Neuronal stem cell (in vitro differentiated cells): ENCODE data around the gene THOP1.
A peak's percentile ranks its signal among the peaks of the same experiment; 100 is the strongest.
"Not testable (repeated sequence)": the region's sequence is repeated elsewhere in the genome, so short reads cannot be mapped to it uniquely, and the experiment has no call there.

ENCODE experiments used
- DNase-seq: peaks from one replicate; pipeline ENCODE4 v3.0.0-alpha.2; 2013; ENCODE audit warnings: low spot score
- H2AFZ ChIP-seq: one replicate; pipeline ENCODE4 v1.6.1; 2013; ENCODE audit warnings: mild to moderate bottlenecking, low read length, inconsistent platforms
- H2AK5ac ChIP-seq: 2 replicates; pipeline ENCODE4 v1.6.1; 2013; ENCODE audit warnings: low read depth, mild to moderate bottlenecking, inconsistent platforms, low read length, moderate library complexity, mixed read lengths
- H2BK120ac ChIP-seq: 2 replicates; pipeline ENCODE4 v1.6.1; 2013; ENCODE audit warnings: low read depth, mild to moderate bottlenecking, inconsistent platforms, low read length, moderate library complexity, mixed read lengths
- H2BK12ac ChIP-seq: one replicate; pipeline ENCODE4 v1.6.1; 2013; ENCODE audit warnings: low read length, inconsistent platforms
- H2BK15ac ChIP-seq: 2 replicates; pipeline ENCODE4 v1.6.1; 2013; ENCODE audit warnings: mild to moderate bottlenecking, low read length, inconsistent platforms, mixed read lengths
- H2BK5ac ChIP-seq: one replicate; pipeline ENCODE4 v1.6.1; 2013; ENCODE audit warnings: inconsistent platforms, mild to moderate bottlenecking, low read length, moderate library complexity
- H3K14ac ChIP-seq: one replicate; pipeline ENCODE4 v1.6.1; 2013; ENCODE audit warnings: low read length, inconsistent platforms
- H3K18ac ChIP-seq: 2 replicates; pipeline ENCODE4 v1.6.1; 2013; ENCODE audit warnings: low read length, inconsistent platforms
- H3K23ac ChIP-seq: 2 replicates; pipeline ENCODE4 v1.6.1; 2013; ENCODE audit warnings: low read depth, mild to moderate bottlenecking, mixed read lengths, low read length, inconsistent platforms; ENCODE audit not compliant: poor library complexity
- H3K27ac ChIP-seq: replicated peaks from 3 replicates; pipeline ENCODE4 v1.5.1; 2013; ENCODE audit warnings: low read length, inconsistent platforms
- H3K27me3 ChIP-seq, 3 experiments: 2 replicates each; pipeline ENCODE4 v1.6.1; 2013; ENCODE audit warnings: low read length in 3 of 3, mild to moderate bottlenecking in 2 of 3, inconsistent platforms in 1 of 3, low read depth in 1 of 3, mixed read lengths in 1 of 3, moderate library complexity in 1 of 3; ENCODE audit not compliant: control insufficient read depth in 3 of 3, insufficient read depth in 3 of 3
- H3K36me3 ChIP-seq, 2 donors: replicated peaks in 1 of 2; 2 replicates each; pipeline ENCODE4 v1.6.1; 2013; ENCODE audit warnings: low read length in 2 of 2; ENCODE audit not compliant: control insufficient read depth in 2 of 2, insufficient read depth in 2 of 2
- H3K4ac ChIP-seq: 2 replicates; pipeline ENCODE4 v1.6.1; 2013; ENCODE audit warnings: inconsistent platforms, mild to moderate bottlenecking, low read length, moderate library complexity
- H3K4me1 ChIP-seq, 2 donors: 1 replicate in 1 of 2; 2 replicates in 1 of 2; pipeline ENCODE4 v1.6.1; 2013; ENCODE audit warnings: low read length in 2 of 2, low read depth in 1 of 2; ENCODE audit not compliant: control insufficient read depth in 2 of 2, insufficient read depth in 1 of 2
- H3K4me2 ChIP-seq: one replicate; pipeline ENCODE4 v1.6.1; 2013; ENCODE audit warnings: mild to moderate bottlenecking, low read length, inconsistent platforms; ENCODE audit not compliant: insufficient read depth, poor library complexity, severe bottlenecking
- H3K4me3 ChIP-seq, 2 donors: 2 replicates each; pipeline ENCODE4 v1.5.1; 2013; ENCODE audit warnings: low read length in 2 of 2, mild to moderate bottlenecking in 2 of 2, inconsistent platforms in 1 of 2, moderate library complexity in 1 of 2
- H3K79me1 ChIP-seq: one replicate; pipeline ENCODE4 v1.6.1; 2013; ENCODE audit warnings: low read depth, mild to moderate bottlenecking, inconsistent platforms, low read length, moderate library complexity
- H3K9ac ChIP-seq: one replicate; pipeline ENCODE4 v1.6.1; 2013; ENCODE audit warnings: mild to moderate bottlenecking, low read depth, low read length, inconsistent platforms; ENCODE audit not compliant: poor library complexity
- H3K9me3 ChIP-seq, 2 donors: replicated peaks in 1 of 2; 2 replicates each; pipeline versions ENCODE3 to v1.6.1; 2013; ENCODE audit warnings: low read length in 2 of 2, mild to moderate bottlenecking in 2 of 2, inconsistent platforms in 1 of 2, low read depth in 1 of 2, mixed read lengths in 1 of 2, moderate library complexity in 1 of 2; ENCODE audit not compliant: control insufficient read depth in 2 of 2, insufficient read depth in 1 of 2
- H4K8ac ChIP-seq: one replicate; pipeline ENCODE4 v1.6.1; 2013; ENCODE audit warnings: low read depth, mild to moderate bottlenecking, inconsistent platforms, low read length, moderate library complexity
- H4K91ac ChIP-seq: one replicate; pipeline ENCODE4 v1.6.1; 2013; ENCODE audit warnings: low read length, low read depth, mild to moderate bottlenecking, inconsistent platforms; ENCODE audit not compliant: poor library complexity
- WGBS, 2 donors: extraction: QIAGEN DNeasy Blood & Tissue Kit; methylation state at CpG; one replicate each; pipeline ENCODE4 v1.1.7; 2013; ENCODE audit warnings: missing lambda C conversion rate in 2 of 2, mixed read lengths in 1 of 2; ENCODE audit not compliant: insufficient read length in 2 of 2, insufficient replicate concordance in 1 of 2; ENCODE audit errors: extremely low coverage in 2 of 2; 5-methylcytosine and 5-hydroxymethylcytosine counted together

The THOP1 gene

GRCh38 chr19:2790557-2791271, 5.4 kb downstream of the THOP1 start:
- DNase-seq, result no peak
- Histone ChIP-seq H3K27me3 (no peaks in the 10 kb centered on the region), H2BK5ac (no peak overlapping the region), H3K18ac (no peak overlapping the region), H3K9me3 (no peaks in the 10 kb centered on the region), H2AFZ (no peak overlapping the region), H3K23ac (peak overlapping the region; percentile 43), H2BK12ac (no peak overlapping the region), H3K9ac (no peak overlapping the region), H4K91ac (no peak overlapping the region), H2BK15ac (no peak overlapping the region), H4K8ac (no peak overlapping the region), H3K14ac (no peak overlapping the region), H3K4me3 (no peak overlapping the region), H2BK120ac (no peak overlapping the region), H2AK5ac (no peak overlapping the region), H3K79me1 (peaks cover 18% of the 10 kb centered on the region), H3K36me3 (peaks cover 32 to 81% of the 10 kb centered on the region in 2 donors), H3K4me1 (no peaks in the 10 kb centered on the region), H3K4ac (no peak overlapping the region), H3K27ac (no peak overlapping the region), H3K4me2 (no peak overlapping the region)
- no CpG with 5 or more reads among the region's 32 CpGs for WGBS, 2 donors

GRCh38 chr19:2791440-2791839, 6.1 kb downstream of the THOP1 start:
- H4K8ac ChIP-seq, result no peak overlapping the region
- H3K79me1 ChIP-seq, result peaks cover 18% of the 10 kb centered on the region
- no peak overlapping the region for H2BK12ac ChIP-seq
- H2AK5ac ChIP-seq, result no peak overlapping the region
- H4K91ac ChIP-seq, result no peak overlapping the region
- no peak overlapping the region for H3K18ac ChIP-seq
- H3K4ac ChIP-seq, result no peak overlapping the region
- H2AFZ ChIP-seq, result no peak overlapping the region
- no peaks in the 10 kb centered on the region for H3K4me1 ChIP-seq
- peaks cover 38 to 88% of the 10 kb centered on the region in 2 donors for H3K36me3 ChIP-seq
- H3K27me3 ChIP-seq, result no peaks in the 10 kb centered on the region
- no peak overlapping the region for H2BK120ac ChIP-seq
- no peak overlapping the region for H2BK15ac ChIP-seq
- no peak overlapping the region for H3K27ac ChIP-seq
- no peak overlapping the region for H3K4me3 ChIP-seq
- no peak overlapping the region for H3K4me2 ChIP-seq
- DNase-seq, result no peak
- H3K9me3 ChIP-seq, result no peaks in the 10 kb centered on the region
- no peak overlapping the region for H2BK5ac ChIP-seq
- no CpG with 5 or more reads among the region's 16 CpGs for WGBS, 2 donors
- peak overlapping the region; percentile 70 for H3K9ac ChIP-seq
- H3K14ac ChIP-seq, result no peak overlapping the region
- peak overlapping the region; percentile 31 for H3K23ac ChIP-seq

DNA sequence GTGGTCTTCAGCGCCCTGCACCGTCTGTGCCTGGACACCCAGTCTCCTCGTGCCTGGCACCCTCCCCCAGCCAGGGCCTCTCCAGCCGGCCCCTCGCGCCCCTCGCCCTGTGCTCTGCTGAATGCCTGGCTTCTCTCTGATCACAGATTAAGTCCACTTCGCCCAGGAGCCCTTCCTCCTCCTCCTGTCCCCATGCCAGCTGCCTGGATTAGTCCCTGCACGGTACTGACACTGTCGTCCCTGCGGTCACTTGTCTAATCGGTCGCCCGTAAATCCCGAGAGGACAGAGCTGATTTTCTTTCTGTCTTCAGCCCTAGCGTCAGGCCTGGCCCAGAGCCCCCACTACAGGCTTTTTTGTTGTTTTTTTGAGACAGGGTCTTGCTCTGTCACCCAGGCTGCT, 6.6 kb downstream of the THOP1 start:
- no peak overlapping the region for H3K4ac ChIP-seq
- H2AK5ac ChIP-seq, result no peak overlapping the region
- no peak overlapping the region for H3K18ac ChIP-seq
- no CpG with 5 or more reads among the region's 16 CpGs for WGBS, 2 donors
- H3K4me1 ChIP-seq, result no peaks in the 10 kb centered on the region
- H2BK5ac ChIP-seq, result no peak overlapping the region
- H3K9ac ChIP-seq, result no peak overlapping the region
- H3K27me3 ChIP-seq, result no peaks in the 10 kb centered on the region
- H2BK120ac ChIP-seq, result no peak overlapping the region
- H2BK15ac ChIP-seq, result no peak overlapping the region
- no peak overlapping the region for H2AFZ ChIP-seq
- no peak overlapping the region for H3K14ac ChIP-seq
- no peak overlapping the region for H3K27ac ChIP-seq
- DNase-seq, result no peak
- peaks cover 22% of the 10 kb centered on the region for H3K79me1 ChIP-seq
- peak overlapping the region; percentile 31 for H3K23ac ChIP-seq
- no peak overlapping the region for H3K4me2 ChIP-seq
- H3K4me3 ChIP-seq, result no peak overlapping the region
- H4K91ac ChIP-seq, result no peak overlapping the region
- H4K8ac ChIP-seq, result no peak overlapping the region
- H3K9me3 ChIP-seq, result no peaks in the 10 kb centered on the region
- H2BK12ac ChIP-seq, result no peak overlapping the region
- H3K36me3 ChIP-seq, result peaks cover 43 to 91% of the 10 kb centered on the region in 2 donors

DNA sequence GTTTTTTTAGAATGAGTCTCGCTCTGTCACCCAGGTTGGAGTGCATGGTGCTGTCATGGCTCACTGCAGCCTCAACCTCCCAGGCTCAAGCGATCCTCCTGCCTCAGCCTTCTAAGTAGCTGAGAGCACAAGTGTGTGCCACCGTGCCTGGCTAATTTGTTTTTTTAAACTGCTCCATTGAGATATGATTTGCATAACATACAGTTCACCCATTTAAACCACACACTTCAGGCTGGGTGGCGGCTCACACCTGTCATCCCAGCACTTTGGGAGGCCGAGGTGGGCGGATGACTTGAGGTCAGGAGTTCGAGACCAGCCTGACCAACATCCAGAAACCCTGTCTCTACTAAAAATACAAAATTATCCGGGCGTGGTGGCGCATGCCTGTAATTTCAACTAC, 7.4 kb downstream of the THOP1 start:
- not testable (repeated sequence) for H3K27me3 ChIP-seq, H2BK12ac ChIP-seq, H3K9ac ChIP-seq, DNase-seq, H3K4ac ChIP-seq, H2BK5ac ChIP-seq, H3K14ac ChIP-seq, H4K91ac ChIP-seq, H2AK5ac ChIP-seq, H2AFZ ChIP-seq, H2BK15ac ChIP-seq, H3K27ac ChIP-seq, H3K9me3 ChIP-seq, H3K4me3 ChIP-seq, H3K23ac ChIP-seq, H3K4me1 ChIP-seq, H2BK120ac ChIP-seq, H3K4me2 ChIP-seq, H4K8ac ChIP-seq, H3K18ac ChIP-seq
- Histone ChIP-seq H3K36me3 (peaks cover 48 to 91% of the 10 kb centered on the region in 2 donors), H3K79me1 (peaks cover 22% of the 10 kb centered on the region)
- WGBS, 2 donors, result no CpG with 5 or more reads among the region's 10 CpGs
